Epithelial cell of proximal tubule (primary cell): ENCODE data around the gene PLCH2. TPM values are rescaled to one million over a fixed set of nuclear protein-coding genes. Genes with fewer than 3 reads are reported as not detected.

Experiments used
- DNase-seq: peaks from one replicate; pipeline ENCODE4 v3.0.0-alpha.2; 2011; ENCODE audit warnings: low read depth
- H3K4me3 ChIP-seq: 2 replicates; pipeline ENCODE4 v1.5.1; 2011; ENCODE audit warnings: low read depth, mild to moderate bottlenecking, low read length
- CTCF ChIP-seq: conservative IDR thresholded peaks from 2 replicates; pipeline ENCODE4 v1.5.1; 2012; ENCODE audit warnings: low read depth, mild to moderate bottlenecking, low read length
- total RNA-seq: library from RNA; depleted of rRNA; stranded (reverse); fragments of >200 nt; gene quantifications from 2 replicates; pipeline ENCODE4 v1.2.3, GENCODE V29; 2015

Gene PLCH2
- total RNA-seq, 1 donor from 2014 or later = 0.12 TPM

- no peak for TF ChIP-seq CTCF
- no peak overlapping the region for H3K4me3 ChIP-seq
- no peak for DNase-seq
Observed at GRCh38 chr1:2460203-2460602, 15.9 kb upstream of the PLCH2 start.

- DNase-seq = no peak
- no peak for TF ChIP-seq CTCF
- H3K4me3 ChIP-seq = no peak overlapping the region
Observed at GRCh38 chr1:2460996-2461751, 14.9 kb upstream of the PLCH2 start.

GRCh38 chr1:2462819-2463218 lies 13.3 kb upstream of the PLCH2 start:
- TF ChIP-seq CTCF = no peak
- H3K4me3 ChIP-seq = no peak overlapping the region
- no peak for DNase-seq

- H3K4me3 ChIP-seq = no peak overlapping the region
- no peak for TF ChIP-seq CTCF
- DNase-seq = no peak
Observed at GRCh38 chr1:2463396-2463795, 12.7 kb upstream of the PLCH2 start.

- TF ChIP-seq CTCF = no peak
- no peak for DNase-seq
- H3K4me3 ChIP-seq = no peak overlapping the region
Observed at GRCh38 chr1:2465371-2466269, 10.5 kb upstream of the PLCH2 start.

- no peak for TF ChIP-seq CTCF
- no peak for DNase-seq
- H3K4me3 ChIP-seq = no peak overlapping the region
Observed at GRCh38 chr1:2466270-2466665, 9.8 kb upstream of the PLCH2 start.
